H1 (cell line): ENCODE measurements around the gene SULF2. TPM values are rescaled to one million over a fixed set of nuclear protein-coding genes. Genes with fewer than 3 reads are reported as not detected.

Experiments used
- CTCF ChIA-PET: fragments of 300-600 bp; sonication (Branson Sonifier 250); formaldehyde crosslinking; loops from one replicate; lab custom pipeline; 2021; ENCODE audit not compliant: partially characterized antibody; lab: Charles Lee
- POLR2A ChIA-PET: fragments of 300-600 bp; sonication (Branson Sonifier 250); formaldehyde crosslinking; loops from one replicate; lab custom pipeline; 2021; ENCODE audit warnings: inconsistent platforms; ENCODE audit not compliant: partially characterized antibody; lab: Charles Lee
- DNase-seq, 2 experiments: peaks; one replicate each; pipeline versions ENCODE4 v3.0.0 to v3.0.0-alpha.2; 2010 to 2022; ENCODE audit warnings: low spot score in 2 of 2, low read depth in 1 of 2, mixed read lengths in 1 of 2
- FAIRE-seq: peaks from 2 replicates; lab custom pipeline; 2011; peaks lifted over from hg19 to GRCh38; lab: Jason Lieb, UNC
- H2AFZ ChIP-seq: 2 replicates; pipeline ENCODE4 v1.8.1; 2012; ENCODE audit warnings: low read length, inconsistent platforms
- H2AK5ac ChIP-seq: 2 replicates; pipeline ENCODE4 v1.6.1; 2013; ENCODE audit warnings: low read depth, low read length
- H2BK120ac ChIP-seq: replicated peaks from 2 replicates; pipeline ENCODE3; 2013; ENCODE audit warnings: low read depth, low read length, inconsistent platforms
- H2BK12ac ChIP-seq: 2 replicates; pipeline ENCODE4 v1.6.1; 2013; ENCODE audit warnings: low read depth, low read length
- H2BK15ac ChIP-seq: 2 replicates; pipeline ENCODE4 v1.6.1; 2013; ENCODE audit warnings: low read length
- H2BK20ac ChIP-seq: 2 replicates; pipeline ENCODE4 v1.6.1; 2013; ENCODE audit warnings: low read length
- H2BK5ac ChIP-seq: 2 replicates; pipeline ENCODE4 v1.6.1; 2013; ENCODE audit warnings: low read depth, low read length
- H3K14ac ChIP-seq: 2 replicates; pipeline ENCODE4 v1.6.1; 2013; ENCODE audit warnings: inconsistent platforms; ENCODE audit not compliant: insufficient read length
- H3K18ac ChIP-seq: 2 replicates; pipeline ENCODE4 v1.6.1; 2013; ENCODE audit warnings: low read length; ENCODE audit errors: extremely low read depth
- H3K23ac ChIP-seq: 2 replicates; pipeline ENCODE4 v1.6.1; 2013; ENCODE audit warnings: inconsistent platforms; ENCODE audit not compliant: insufficient read length
- H3K23me2 ChIP-seq: 2 replicates; pipeline ENCODE4 v1.6.1; 2013; ENCODE audit warnings: low read depth, low read length
- H3K27ac ChIP-seq: 2 replicates; pipeline ENCODE4 v1.6.1; 2011; ENCODE audit warnings: low read depth, low read length, inconsistent platforms
- H3K27me3 ChIP-seq, 4 experiments: replicated peaks in 1 of 4; 1 replicate in 1 of 4; 2 replicates in 3 of 4; pipeline versions ENCODE4 v1.6.1 to v1.8.1; 2011 to 2013; ENCODE audit warnings: low read length in 3 of 4, mild to moderate bottlenecking in 3 of 4, inconsistent platforms in 2 of 4, mixed read lengths in 2 of 4, moderate library complexity in 1 of 4; ENCODE audit not compliant: control insufficient read depth in 3 of 4, insufficient read depth in 3 of 4; ENCODE audit errors: extremely low read depth in 1 of 4
- H3K36me3 ChIP-seq, 4 experiments: 2 replicates each; pipeline versions ENCODE4 v1.6.1 to v1.8.1; 2011 to 2013; ENCODE audit warnings: mild to moderate bottlenecking in 4 of 4, low read length in 3 of 4, moderate library complexity in 2 of 4, control low read depth in 1 of 4, inconsistent platforms in 1 of 4; ENCODE audit not compliant: insufficient read depth in 4 of 4, control insufficient read depth in 2 of 4
- H3K4ac ChIP-seq: replicated peaks from 2 replicates; pipeline ENCODE3; 2013; ENCODE audit warnings: low read length, low read depth, mixed read lengths, inconsistent platforms; ENCODE audit not compliant: insufficient read length
- H3K4me1 ChIP-seq, 4 experiments: replicated peaks in 1 of 4; 1 replicate in 1 of 4; 2 replicates in 3 of 4; pipeline versions ENCODE4 v1.6.1 to v1.8.1; 2011 to 2013; ENCODE audit warnings: low read length in 3 of 4, inconsistent platforms in 2 of 4, mixed read lengths in 1 of 4; ENCODE audit not compliant: insufficient read depth in 4 of 4, control insufficient read depth in 3 of 4
- H3K4me2 ChIP-seq, 2 experiments: 2 replicates each; pipeline versions ENCODE4 v1.6.1 to v1.8.1; 2011 to 2013; ENCODE audit warnings: low read depth in 2 of 2, low read length in 2 of 2, control low read depth in 1 of 2, inconsistent platforms in 1 of 2, mild to moderate bottlenecking in 1 of 2; ENCODE audit not compliant: insufficient read depth in 1 of 2
- H3K4me3 ChIP-seq, 4 experiments: fragments of 200-600, 300-600 bp in 1 of 4; sonication (generic), shearing (Covaris generic), sonication (Bioruptor Twin) in 1 of 4; 2 replicates each; pipeline versions ENCODE4 v1.5.1 to v1.8.1; 2011 to 2016; ENCODE audit warnings: low read length in 4 of 4, low read depth in 3 of 4, control low read depth in 2 of 4, inconsistent platforms in 2 of 4, mild to moderate bottlenecking in 2 of 4, mixed read lengths in 1 of 4, moderate library complexity in 1 of 4; ENCODE audit not compliant: insufficient read depth in 2 of 4; ENCODE audit errors: extremely low read depth in 1 of 4
- H3K56ac ChIP-seq: replicated peaks from 2 replicates; pipeline ENCODE3; 2013; ENCODE audit warnings: low read depth, mild to moderate bottlenecking, mixed read lengths, low read length, inconsistent platforms; ENCODE audit not compliant: insufficient read length
- H3K79me1 ChIP-seq: 2 replicates; pipeline ENCODE4 v1.6.1; 2013; ENCODE audit warnings: low read depth, low read length, control low read depth
- H3K79me2 ChIP-seq, 2 experiments: 2 replicates each; pipeline versions ENCODE4 v1.6.1 to v1.8.1; 2012 to 2013; ENCODE audit warnings: low read length in 2 of 2, mild to moderate bottlenecking in 2 of 2, inconsistent platforms in 1 of 2; ENCODE audit not compliant: insufficient read depth in 2 of 2, control insufficient read depth in 1 of 2
- H3K9ac ChIP-seq, 4 experiments: replicated peaks in 1 of 4; 1 replicate in 1 of 4; 2 replicates in 3 of 4; pipeline versions ENCODE4 v1.6.1 to v1.8.1; 2011 to 2013; ENCODE audit warnings: low read depth in 3 of 4, low read length in 3 of 4, control low read depth in 2 of 4, mild to moderate bottlenecking in 2 of 4, moderate library complexity in 2 of 4, inconsistent platforms in 1 of 4; ENCODE audit errors: extremely low read depth in 1 of 4
- H3K9me3 ChIP-seq, 2 experiments: 2 replicates each; pipeline versions ENCODE4 v1.6.1 to v1.8.1; 2012 to 2013; ENCODE audit warnings: mild to moderate bottlenecking in 2 of 2, moderate library complexity in 2 of 2, control low read depth in 1 of 2, inconsistent platforms in 1 of 2, low read depth in 1 of 2, low read length in 1 of 2, mixed read lengths in 1 of 2; ENCODE audit not compliant: insufficient read depth in 2 of 2
- H4K20me1 ChIP-seq, 2 experiments: replicated peaks in 1 of 2; 2 replicates each; pipeline versions ENCODE3 to v1.8.1; 2011 to 2013; ENCODE audit warnings: inconsistent platforms in 2 of 2, low read length in 2 of 2, mild to moderate bottlenecking in 1 of 2; ENCODE audit not compliant: insufficient read depth in 2 of 2, control insufficient read depth in 1 of 2
- H4K5ac ChIP-seq: 2 replicates; pipeline ENCODE4 v1.6.1; 2013; ENCODE audit warnings: low read length, low read depth, mixed read lengths, inconsistent platforms; ENCODE audit not compliant: insufficient read length
- H4K8ac ChIP-seq: 2 replicates; pipeline ENCODE4 v1.8.0; 2013; ENCODE audit warnings: mild to moderate bottlenecking, moderate library complexity, low read length, inconsistent platforms; ENCODE audit not compliant: insufficient read depth; ENCODE audit errors: extremely low read depth
- H4K91ac ChIP-seq: replicated peaks from 2 replicates; pipeline ENCODE3; 2013; ENCODE audit warnings: low read length, mixed read lengths, inconsistent platforms; ENCODE audit not compliant: insufficient read length
- ASH2L ChIP-seq: fragments of 200-600, 300-600 bp; sonication (generic); IDR thresholded peaks from one replicate; pipeline ENCODE4 v1.7.1; 2017; ENCODE audit warnings: low read length
- BACH1 ChIP-seq: IDR thresholded peaks from 2 replicates; pipeline ENCODE4 v1.6.1; 2012; ENCODE audit warnings: low read length, improper control_type of control experiment
- CBX5 ChIP-seq: fragments of 300-800, 300-1000 bp; sonication (generic); IDR thresholded peaks from 2 replicates; pipeline ENCODE4 v1.7.1; 2016; ENCODE audit warnings: antibody characterized with exemption, low read length, low read depth
- CHD1 ChIP-seq: IDR thresholded peaks from 2 replicates; pipeline ENCODE4 v1.6.1; 2012; ENCODE audit warnings: low read depth, low read length, improper control_type of control experiment
- KDM5A ChIP-seq: fragments of 200-600 bp; IDR thresholded peaks from 2 replicates; pipeline ENCODE4 v1.7.1; 2012; ENCODE audit warnings: mild to moderate bottlenecking, low read length, inconsistent platforms, mixed read lengths
- RNF2 ChIP-seq: fragments of 200-900, 300-1000 bp; sonication (generic); IDR thresholded peaks from 2 replicates; pipeline ENCODE4 v1.7.1; 2016; ENCODE audit warnings: borderline replicate concordance, low read depth, mild to moderate bottlenecking, antibody characterized with exemption, low read length; ENCODE audit not compliant: poor library complexity, severe bottlenecking; ENCODE audit errors: missing control alignments
- SP1 ChIP-seq: IDR thresholded peaks from 2 replicates; pipeline ENCODE4 v1.6.1; 2011; ENCODE audit warnings: low read depth, low read length
- SP2 ChIP-seq: IDR thresholded peaks from 2 replicates; pipeline ENCODE4 v1.6.1; 2012; ENCODE audit warnings: mild to moderate bottlenecking, low read length, inconsistent platforms
- TAF7 ChIP-seq: optimal IDR thresholded peaks from 2 replicates; pipeline ENCODE3; 2011; ENCODE audit warnings: low read depth, mild to moderate bottlenecking, inconsistent platforms, low read length, moderate library complexity, borderline replicate concordance
- TBP ChIP-seq: IDR thresholded peaks from 2 replicates; pipeline ENCODE4 v1.6.1; 2011; ENCODE audit warnings: low read depth, low read length, improper control_type of control experiment
- TCF12 ChIP-seq: IDR thresholded peaks from 2 replicates; pipeline ENCODE4 v1.6.1; 2011; ENCODE audit warnings: low read depth, mild to moderate bottlenecking, low read length
- polyA plus RNA-seq, 7 experiments: library from polyadenylated mRNA; depleted of rRNA in 3 of 7; stranded (reverse) in 5 of 7; unstranded in 2 of 7; fragments of >200 nt in 5 of 7; fragments of 200-250 nt in 2 of 7; gene quantifications; 1 replicate in 5 of 7; 2 replicates in 1 of 7; 4 replicates in 1 of 7; pipeline versions ENCODE4 v1.2.1 to v1.2.3, GENCODE V29; 2011 to 2013; ENCODE audit warnings: missing spikeins in 2 of 7, mixed read lengths in 2 of 7
- total RNA-seq: library from RNA; stranded (reverse); fragmentation: NEBNext Ultra II Directional; extraction: Animal tissue kit (Norgen Biotek cat#: 25700); gene quantifications from 2 replicates; pipeline ENCODE4 v1.2.1, GENCODE V29; 2021
- TF ChIP-seq, protein P1 (sequence below), 3 experiments: IDR thresholded peaks; 1 replicate in 2 of 3; 2 replicates in 1 of 3; pipeline versions ENCODE4 v1.5.1 to v1.6.1; 2011; ENCODE audit warnings: low read length in 3 of 3, mild to moderate bottlenecking in 3 of 3, inconsistent platforms in 2 of 3, low read depth in 1 of 3, moderate library complexity in 1 of 3; ENCODE audit not compliant: insufficient read depth in 1 of 3; ENCODE audit errors: control extremely low read depth in 1 of 3

SULF2 gene
- total and polyA plus RNA-seq, 2 of the 8 experiments (the other 6 are each of a cell fraction or from before 2014, with no cell fraction given) = 15.7 to 28.2 TPM

DNA sequence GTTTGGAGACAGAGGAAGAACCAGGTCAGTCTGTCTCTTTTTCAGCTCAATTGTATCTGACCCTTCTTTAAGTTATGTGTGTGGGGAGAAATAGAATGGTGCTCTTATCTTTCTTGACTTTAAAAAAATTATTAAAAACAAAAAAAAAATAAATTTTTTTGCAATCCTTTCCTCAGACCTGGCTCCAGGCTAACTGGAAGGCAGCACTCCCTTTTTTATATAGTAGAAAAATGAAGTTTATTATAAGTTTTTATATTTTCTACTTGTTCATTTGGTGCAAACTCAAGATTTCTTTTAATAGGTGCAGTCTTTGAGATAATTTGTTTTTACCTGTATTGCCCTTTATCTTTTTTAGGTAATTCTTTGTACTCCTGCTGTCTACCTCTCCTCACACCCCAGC, 129.6 kb downstream of the SULF2 start:
- Histone ChIP-seq H3K36me3 (peaks cover 0 to 62% (median 13%) of the 10 kb centered on the region in 4 experiments; a peak in 6 of 8 replicates), H2BK120ac (no peak overlapping the region), H3K4me1 (peaks cover 0 to 13% (median 4%) of the 10 kb centered on the region in 4 experiments; a peak in 5 of 7 replicates), H3K23me2 (no peaks in the 10 kb centered on the region), H2BK12ac (no peak overlapping the region), H3K79me1 (no peaks in the 10 kb centered on the region), H3K4ac (no peak overlapping the region), H3K23ac (no peak overlapping the region), H2AFZ (no peak overlapping the region), H3K56ac (no peak overlapping the region), H3K14ac (no peak overlapping the region), H3K4me2 (no peak overlapping the region), H3K4me3 (no peak overlapping the region)
- no peak for DNase-seq
- CTCF ChIA-PET = no interaction called here
- TF ChIP-seq SP1 = no peak
- no peak for TF ChIP-seq TBP
- TF ChIP-seq CBX5 = no peak
- no peak for TF ChIP-seq TAF7
- TF ChIP-seq RNF2 = no peak
- no peak for TF ChIP-seq ASH2L
- TF ChIP-seq, protein P1, sequence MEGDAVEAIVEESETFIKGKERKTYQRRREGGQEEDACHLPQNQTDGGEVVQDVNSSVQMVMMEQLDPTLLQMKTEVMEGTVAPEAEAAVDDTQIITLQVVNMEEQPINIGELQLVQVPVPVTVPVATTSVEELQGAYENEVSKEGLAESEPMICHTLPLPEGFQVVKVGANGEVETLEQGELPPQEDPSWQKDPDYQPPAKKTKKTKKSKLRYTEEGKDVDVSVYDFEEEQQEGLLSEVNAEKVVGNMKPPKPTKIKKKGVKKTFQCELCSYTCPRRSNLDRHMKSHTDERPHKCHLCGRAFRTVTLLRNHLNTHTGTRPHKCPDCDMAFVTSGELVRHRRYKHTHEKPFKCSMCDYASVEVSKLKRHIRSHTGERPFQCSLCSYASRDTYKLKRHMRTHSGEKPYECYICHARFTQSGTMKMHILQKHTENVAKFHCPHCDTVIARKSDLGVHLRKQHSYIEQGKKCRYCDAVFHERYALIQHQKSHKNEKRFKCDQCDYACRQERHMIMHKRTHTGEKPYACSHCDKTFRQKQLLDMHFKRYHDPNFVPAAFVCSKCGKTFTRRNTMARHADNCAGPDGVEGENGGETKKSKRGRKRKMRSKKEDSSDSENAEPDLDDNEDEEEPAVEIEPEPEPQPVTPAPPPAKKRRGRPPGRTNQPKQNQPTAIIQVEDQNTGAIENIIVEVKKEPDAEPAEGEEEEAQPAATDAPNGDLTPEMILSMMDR (IDR thresholded peaks at IDR 0.05; ENCODE audit: control extremely low read depth in 1 of 3, insufficient read depth in 1 of 3, low read depth in 1 of 3, low read length in 3 of 3) = no peak
- TF ChIP-seq KDM5A = no peak
- TF ChIP-seq TCF12 = no peak
- no peak for TF ChIP-seq CHD1
- no peak for TF ChIP-seq BACH1
- TF ChIP-seq SP2 = no peak
- TF ChIP-seq, all 59 proteins: peak for 0
- no peak for FAIRE-seq
- no peak overlapping the region for H4K91ac ChIP-seq
- no peaks in the 10 kb centered on the region for H3K79me2 ChIP-seq
- H3K9ac ChIP-seq = no peak overlapping the region
- H3K9me3 ChIP-seq = no peaks in the 10 kb centered on the region
- no peak overlapping the region for H2BK20ac ChIP-seq
- H4K20me1 ChIP-seq = no peaks in the 10 kb centered on the region
- POLR2A ChIA-PET = no interaction called here
- H2AK5ac ChIP-seq = no peak overlapping the region
- H3K27me3 ChIP-seq = no peaks in the 10 kb centered on the region
- H2BK15ac ChIP-seq = no peak overlapping the region
- H4K5ac ChIP-seq = no peak overlapping the region
- H2BK5ac ChIP-seq = no peak overlapping the region
- H3K27ac ChIP-seq = no peak overlapping the region
- H4K8ac ChIP-seq = no peak overlapping the region
- H3K18ac ChIP-seq = no peak overlapping the region
